Adipocyte (in vitro differentiated cells): ENCODE data around the gene ADAMTS7.
"Not testable (repeated sequence)": the region's sequence is repeated elsewhere in the genome, so short reads cannot be mapped to it uniquely, and the experiment has no call there.

ENCODE experiments used
- DNase-seq: peaks from one replicate; pipeline ENCODE4 v3.0.0-alpha.2; 2015; ENCODE audit warnings: low read depth
- H3K27me3 ChIP-seq: replicated peaks from 2 replicates; pipeline ENCODE4 v1.7.0; 2013; ENCODE audit warnings: mild to moderate bottlenecking, low read length, moderate library complexity; ENCODE audit not compliant: control insufficient read depth, insufficient read depth
- H3K36me3 ChIP-seq: 2 replicates; pipeline ENCODE4 v1.7.0; 2013; ENCODE audit warnings: low read length, mild to moderate bottlenecking, moderate library complexity; ENCODE audit not compliant: control insufficient read depth, insufficient read depth, severe bottlenecking
- H3K4me1 ChIP-seq: 2 replicates; pipeline ENCODE4 v1.7.0; 2013; ENCODE audit warnings: mild to moderate bottlenecking, low read length, moderate library complexity; ENCODE audit not compliant: control insufficient read depth, insufficient read depth
- H3K4me3 ChIP-seq: 2 replicates; pipeline ENCODE4 v1.7.0; 2013; ENCODE audit warnings: mild to moderate bottlenecking, low read length, moderate library complexity
- H3K9ac ChIP-seq: 2 replicates; pipeline ENCODE4 v1.7.0; 2013; ENCODE audit warnings: mild to moderate bottlenecking, low read length, moderate library complexity
- H3K9me3 ChIP-seq: 2 replicates; pipeline ENCODE4 v1.7.0; 2013; ENCODE audit warnings: mild to moderate bottlenecking, low read length, moderate library complexity; ENCODE audit not compliant: control insufficient read depth

ADAMTS7 gene

GRCh38 chr15:78828920-78829319 lies 17.7 kb upstream of the ADAMTS7 start:
- Histone ChIP-seq H3K36me3 (no peaks in the 10 kb centered on the region), H3K27me3 (no peaks in the 10 kb centered on the region), H3K4me1 (peaks cover 15% of the 10 kb centered on the region), H3K9me3 (no peaks in the 10 kb centered on the region), H3K4me3 (no peak overlapping the region), H3K9ac (no peak overlapping the region)
- DNase-seq: no peak

- Histone ChIP-seq H3K9me3 (no peaks in the 10 kb centered on the region), H3K4me1 (peaks cover 18% of the 10 kb centered on the region), H3K9ac (no peak overlapping the region), H3K36me3 (no peaks in the 10 kb centered on the region), H3K27me3 (no peaks in the 10 kb centered on the region), H3K4me3 (no peak overlapping the region)
- DNase-seq: no peak
Observed at GRCh38 chr15:78822514-78822913, 11.2 kb upstream of the ADAMTS7 start.

GRCh38 chr15:78811825-78812183 lies 540 bp upstream of the ADAMTS7 start:
- no peak for DNase-seq
- Histone ChIP-seq H3K4me3 (peak overlapping the region; percentile 78), H3K36me3 (no peaks in the 10 kb centered on the region)

GRCh38 chr15:78810362-78811123 lies 721 bp downstream of the ADAMTS7 start:
- Histone ChIP-seq H3K4me1 (peaks cover 27% of the 10 kb centered on the region), H3K4me3 (peak overlapping the region; percentile 91), H3K27me3 (no peaks in the 10 kb centered on the region), H3K9me3 (no peaks in the 10 kb centered on the region), H3K36me3 (no peaks in the 10 kb centered on the region), H3K9ac (peak overlapping the region; percentile 93)
- DNase-seq: peak; percentile 73

More at GRCh38 chr15:78811825-78812183, 540 bp upstream of the ADAMTS7 start:
- Histone ChIP-seq H3K9ac (peak overlapping the region; percentile 94), H3K9me3 (no peaks in the 10 kb centered on the region), H3K27me3 (no peaks in the 10 kb centered on the region), H3K4me1 (peaks cover 24% of the 10 kb centered on the region)

GRCh38 chr15:78810003-78810361 lies 1.3 kb downstream of the ADAMTS7 start:
- no peaks in the 10 kb centered on the region for H3K9me3 ChIP-seq
- H3K27me3 ChIP-seq: no peaks in the 10 kb centered on the region
- DNase-seq: no peak
- peak overlapping the region; percentile 91 for H3K4me3 ChIP-seq
- H3K4me1 ChIP-seq: peaks cover 27% of the 10 kb centered on the region
- peak overlapping the region; percentile 93 for H3K9ac ChIP-seq
- no peaks in the 10 kb centered on the region for H3K36me3 ChIP-seq

GRCh38 chr15:78808550-78808949 lies 2.7 kb downstream of the ADAMTS7 start:
- Histone ChIP-seq H3K36me3 (peaks cover 5% of the 10 kb centered on the region), H3K4me3 (no peak overlapping the region)

GRCh38 chr15:78807359-78807758 lies 3.9 kb downstream of the ADAMTS7 start:
- Histone ChIP-seq H3K36me3 (peaks cover 5% of the 10 kb centered on the region), H3K4me1 (peaks cover 27% of the 10 kb centered on the region), H3K9ac (no peak overlapping the region), H3K9me3 (no peaks in the 10 kb centered on the region), H3K4me3 (no peak overlapping the region), H3K27me3 (no peaks in the 10 kb centered on the region)
- no peak for DNase-seq

More at GRCh38 chr15:78808550-78808949, 2.7 kb downstream of the ADAMTS7 start:
- DNase-seq: peak; percentile 24
- Histone ChIP-seq H3K9ac (no peak overlapping the region), H3K9me3 (no peaks in the 10 kb centered on the region), H3K4me1 (peaks cover 27% of the 10 kb centered on the region), H3K27me3 (no peaks in the 10 kb centered on the region)

- H3K9me3 ChIP-seq: no peaks in the 10 kb centered on the region
- H3K36me3 ChIP-seq: peaks cover 5% of the 10 kb centered on the region
- no peak overlapping the region for H3K9ac ChIP-seq
- H3K27me3 ChIP-seq: no peaks in the 10 kb centered on the region
- DNase-seq: no peak
- no peak overlapping the region for H3K4me3 ChIP-seq
- H3K4me1 ChIP-seq: peaks cover 12% of the 10 kb centered on the region
Observed at GRCh38 chr15:78804391-78804792, 6.9 kb downstream of the ADAMTS7 start.

- Histone ChIP-seq H3K9ac (no peak overlapping the region), H3K9me3 (no peaks in the 10 kb centered on the region), H3K36me3 (peaks cover 17% of the 10 kb centered on the region), H3K4me1 (peaks cover 18% of the 10 kb centered on the region), H3K4me3 (no peak overlapping the region), H3K27me3 (no peaks in the 10 kb centered on the region)
- DNase-seq: no peak
Observed at GRCh38 chr15:78800806-78801205, 10.5 kb downstream of the ADAMTS7 start.

GRCh38 chr15:78800189-78800588 lies 11.1 kb downstream of the ADAMTS7 start:
- no peak for DNase-seq
- peaks cover 18% of the 10 kb centered on the region for H3K4me1 ChIP-seq
- H3K4me3 ChIP-seq: no peak overlapping the region
- no peaks in the 10 kb centered on the region for H3K27me3 ChIP-seq
- peaks cover 24% of the 10 kb centered on the region for H3K36me3 ChIP-seq
- H3K9ac ChIP-seq: no peak overlapping the region
- no peaks in the 10 kb centered on the region for H3K9me3 ChIP-seq

GRCh38 chr15:78799102-78799501 lies 12.2 kb downstream of the ADAMTS7 start:
- H3K9me3 ChIP-seq, H3K4me3 ChIP-seq, DNase-seq, H3K9ac ChIP-seq, H3K27me3 ChIP-seq: not testable (repeated sequence)
- peaks cover 18% of the 10 kb centered on the region for H3K4me1 ChIP-seq
- H3K36me3 ChIP-seq: peaks cover 30% of the 10 kb centered on the region

- Histone ChIP-seq H3K36me3 (peaks cover 25% of the 10 kb centered on the region), H3K4me1 (peaks cover 18% of the 10 kb centered on the region), H3K9ac (peak overlapping the region; percentile 64)
- H3K4me3 ChIP-seq, H3K27me3 ChIP-seq, H3K9me3 ChIP-seq: not testable (repeated sequence)
- peak; percentile 77 for DNase-seq
Observed at GRCh38 chr15:78798355-78798754, 12.9 kb downstream of the ADAMTS7 start.
